GM12891 (cell line): Measurements from ENCODE around the gene RPE65.

Experiments
- POLR2A ChIP-seq: IDR thresholded peaks from 2 replicates; pipeline ENCODE4 v1.6.1; 2011; ENCODE audit warnings: low read depth, low read length, control low read depth
- POU2F2 ChIP-seq: IDR thresholded peaks from 2 replicates; pipeline ENCODE4 v1.6.1; 2011; ENCODE audit warnings: low read depth, mild to moderate bottlenecking, control low read depth, low read length, moderate library complexity

DNA sequence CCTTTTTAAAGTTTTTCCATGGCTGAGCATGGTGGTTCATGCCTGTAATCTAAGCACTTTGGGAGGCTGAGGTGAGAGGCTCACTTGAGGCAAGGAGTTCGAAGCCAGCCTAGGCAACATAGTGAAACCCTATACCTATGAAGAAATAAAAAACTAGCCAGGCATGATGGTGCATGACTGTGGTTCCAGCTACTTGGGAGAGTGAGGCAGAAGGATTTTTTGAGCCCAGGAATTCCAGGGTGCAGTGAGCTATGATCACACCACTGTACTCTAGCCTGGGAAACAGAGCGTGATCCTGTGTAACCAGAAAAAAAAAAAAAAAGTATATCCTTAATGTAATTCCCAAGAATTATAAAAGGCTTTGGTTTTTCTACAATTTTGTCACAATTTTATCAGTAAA, 29.7 kb upstream of the RPE65 start:
- TF ChIP-seq POLR2A: no peak
- no peak for TF ChIP-seq POU2F2
